Loucy (cell line): ENCODE results near the gene REEP6.

Experiments used
- H2AFZ ChIP-seq: fragments of 200-600 bp; sonication (generic); 2 replicates; pipeline ENCODE4 v1.6.0; 2016; ENCODE audit warnings: antibody characterized with exemption, mild to moderate bottlenecking, low read length, moderate library complexity
- H3F3A ChIP-seq: fragments of 200-600 bp; 2 replicates; pipeline ENCODE4 v1.6.0; 2016; ENCODE audit warnings: antibody characterized with exemption, low read depth, mild to moderate bottlenecking
- H3K27me3 ChIP-seq: fragments of 200-600 bp; sonication (generic); 2 replicates; pipeline ENCODE4 v1.6.1; 2014; ENCODE audit warnings: low read length, mild to moderate bottlenecking; ENCODE audit not compliant: insufficient read depth, poor library complexity, severe bottlenecking
- H3K36me3 ChIP-seq: fragments of 200-600 bp; sonication (generic); 2 replicates; pipeline ENCODE4 v1.6.1; 2016; ENCODE audit warnings: low read length; ENCODE audit not compliant: insufficient read depth
- H3K4me1 ChIP-seq: fragments of 200-600 bp; sonication (generic); 2 replicates; pipeline ENCODE4 v1.5.1; 2014; ENCODE audit warnings: low read length, mild to moderate bottlenecking; ENCODE audit not compliant: insufficient read depth, poor library complexity, severe bottlenecking
- H3K4me2 ChIP-seq: fragments of 200-600 bp; sonication (generic); 2 replicates; pipeline ENCODE4 v1.6.0; 2014; ENCODE audit warnings: antibody characterized with exemption, low read length, low read depth, mild to moderate bottlenecking; ENCODE audit not compliant: poor library complexity, severe bottlenecking
- H3K4me3 ChIP-seq: fragments of 200-600 bp; sonication (generic); 2 replicates; pipeline ENCODE4 v1.5.1; 2014; ENCODE audit warnings: low read length, mild to moderate bottlenecking, mixed read lengths; ENCODE audit not compliant: poor library complexity, severe bottlenecking
- H3K79me2 ChIP-seq: fragments of 200-600 bp; sonication (generic); 2 replicates; pipeline ENCODE4 v1.6.1; 2014; ENCODE audit warnings: low read length; ENCODE audit not compliant: insufficient read depth
- H3K9ac ChIP-seq: fragments of 200-600 bp; sonication (generic); 2 replicates; pipeline ENCODE4 v1.6.0; 2014; ENCODE audit warnings: mild to moderate bottlenecking, low read depth, low read length, moderate library complexity; ENCODE audit not compliant: poor library complexity, severe bottlenecking
- H3K9me2 ChIP-seq: fragments of 200-600 bp; sonication (generic); replicated peaks from 2 replicates; pipeline ENCODE4 v1.6.1; 2016; ENCODE audit warnings: low read depth, low read length, mixed read lengths
- H3K9me3 ChIP-seq: fragments of 200-600 bp; sonication (generic); 2 replicates; pipeline ENCODE4 v1.6.1; 2014; ENCODE audit warnings: mild to moderate bottlenecking, antibody characterized with exemption, low read length, low read depth; ENCODE audit not compliant: insufficient read depth
- H4K20me1 ChIP-seq: fragments of 200-600 bp; sonication (generic); 2 replicates; pipeline ENCODE4 v1.6.0; 2014; ENCODE audit warnings: antibody characterized with exemption, low read length, mild to moderate bottlenecking; ENCODE audit not compliant: insufficient read depth, poor library complexity, severe bottlenecking
- CTCF ChIP-seq: fragments of 200-600 bp; sonication (generic); conservative IDR thresholded peaks from 2 replicates; pipeline ENCODE4 v1.5.1; 2014; ENCODE audit warnings: mild to moderate bottlenecking, antibody characterized with exemption, low read length
- EZH2phosphoT487 ChIP-seq: fragments of 200-600 bp; IDR thresholded peaks from 2 replicates; pipeline ENCODE4 v1.6.1; 2018; ENCODE audit warnings: antibody characterized with exemption, mild to moderate bottlenecking, moderate library complexity, borderline replicate concordance

REEP6 gene

GRCh38 chr19:1491114-1491848 lies at the start of gene REEP6:
TSS of gene REEP6 (plus strand) at chr19:1491181. CDS start at chr19:1491270, 89 bp downstream.
- peak within 1 kb of the TSS; percentile 82 for H3K4me3 ChIP-seq
- H2AFZ ChIP-seq, result peak within 1 kb of the TSS; percentile 95
- H3F3A ChIP-seq, result no peaks in the 10 kb centered on the region
- H3K36me3 ChIP-seq, result no peaks in the 10 kb centered on the region
- H3K9me2 ChIP-seq, result no peaks in the 10 kb centered on the region
- H3K9me3 ChIP-seq, result no peaks in the 10 kb centered on the region
- peaks cover 3% of the 10 kb centered on the region for H3K4me1 ChIP-seq
- peak within 1 kb of the TSS; percentile 94 for H3K4me2 ChIP-seq
- no peaks in the 10 kb centered on the region for H3K27me3 ChIP-seq
- TF ChIP-seq EZH2phosphoT487 (no peak), CTCF (no peak)
- H3K9ac ChIP-seq, result peak within 1 kb of the TSS; percentile 87
- no peaks in the 10 kb centered on the region for H3K79me2 ChIP-seq
- H4K20me1 ChIP-seq, result no peaks in the 10 kb centered on the region

- Histone ChIP-seq H3K4me2 (peak overlapping the region; percentile 99), H4K20me1 (peaks cover 51% of the 10 kb centered on the region), H3K79me2 (peaks cover 46% of the 10 kb centered on the region), H3K36me3 (peaks cover 25% of the 10 kb centered on the region), H3K4me1 (peaks cover 30% of the 10 kb centered on the region), H3K4me3 (no peak overlapping the region), H3K9me3 (no peaks in the 10 kb centered on the region), H3K9ac (no peak overlapping the region), H2AFZ (no peak overlapping the region), H3K9me2 (no peaks in the 10 kb centered on the region), H3K27me3 (peaks cover 9% of the 10 kb centered on the region), H3F3A (peaks cover 2% of the 10 kb centered on the region; the same call in 1 of the 2 replicates)
- TF ChIP-seq CTCF (no peak), EZH2phosphoT487 (no peak)
Observed at GRCh38 chr19:1441677-1442438, 49.1 kb upstream of the REEP6 start.

- Histone ChIP-seq H3K4me1 (peaks cover 20% of the 10 kb centered on the region), H3K9me2 (no peaks in the 10 kb centered on the region), H4K20me1 (peaks cover 30% of the 10 kb centered on the region), H3K36me3 (peaks cover 23% of the 10 kb centered on the region), H3F3A (peaks cover 2% of the 10 kb centered on the region; the same call in 1 of the 2 replicates), H3K27me3 (no peaks in the 10 kb centered on the region), H3K9ac (no peak overlapping the region), H3K79me2 (peaks cover 24% of the 10 kb centered on the region), H3K4me3 (peak overlapping the region; percentile 65), H3K9me3 (no peaks in the 10 kb centered on the region), H2AFZ (no peak overlapping the region), H3K4me2 (peak overlapping the region; percentile 81)
- TF ChIP-seq EZH2phosphoT487, result no peak
- peak; percentile 79 for TF ChIP-seq CTCF
Observed at GRCh38 chr19:1445185-1445931, 45.6 kb upstream of the REEP6 start.
